Stimulated activated CD4-positive, alpha-beta T cell treated with anti-CD3 and anti-CD28 coated beads, Interleukin-1b, Interleukin-23, amount 100 ng/mL, for 1 hour (primary cell): ENCODE results near the gene POU3F1.

Experiments used
- DNase-seq, 2 donors: peaks; one replicate each; pipeline ENCODE4 v3.0.0-alpha.2; 2020; ENCODE audit warnings: low read depth in 2 of 2

POU3F1 gene

DNA sequence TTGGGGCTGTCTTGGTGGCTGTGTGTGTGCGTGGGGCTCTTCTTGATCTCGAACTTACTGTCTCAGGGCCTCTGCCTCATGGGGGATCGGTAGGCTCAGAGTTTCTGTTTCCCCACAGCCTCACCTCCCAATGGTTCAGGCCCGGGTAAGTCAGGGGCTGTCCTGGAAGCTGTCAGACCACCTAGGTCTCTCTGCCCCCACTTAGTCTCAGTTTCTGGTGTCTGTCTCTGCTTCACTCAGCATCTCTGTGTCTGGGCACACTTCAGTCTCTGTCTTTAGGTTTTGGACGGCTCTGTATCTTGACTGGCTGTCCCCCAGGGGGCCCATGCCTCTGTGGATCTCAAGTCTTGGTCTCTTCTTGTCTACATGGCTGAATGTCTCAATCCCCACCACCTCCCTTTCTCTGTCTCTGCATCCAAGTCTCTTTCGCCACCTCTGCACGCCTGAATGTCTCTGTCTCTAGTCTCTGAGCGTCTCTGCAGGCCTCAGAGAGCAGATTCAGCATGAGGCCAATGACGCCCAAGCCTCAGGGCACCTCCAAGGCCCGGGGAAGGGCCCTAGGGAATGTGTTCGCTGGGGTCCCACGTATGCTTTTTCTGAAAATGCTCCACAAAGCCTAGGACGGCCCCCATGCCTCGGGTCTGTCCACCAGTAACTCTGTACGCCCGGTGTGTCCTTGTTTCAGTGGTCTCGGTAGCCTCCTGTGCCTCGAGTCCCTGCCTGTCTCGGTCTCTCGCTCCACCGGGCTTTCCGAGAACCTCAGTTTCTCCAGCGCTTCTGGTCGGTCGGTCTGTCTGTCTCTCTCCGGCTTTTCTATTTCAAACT lies 42.1 kb downstream of the POU3F1 start:
- no peak for DNase-seq

DNA sequence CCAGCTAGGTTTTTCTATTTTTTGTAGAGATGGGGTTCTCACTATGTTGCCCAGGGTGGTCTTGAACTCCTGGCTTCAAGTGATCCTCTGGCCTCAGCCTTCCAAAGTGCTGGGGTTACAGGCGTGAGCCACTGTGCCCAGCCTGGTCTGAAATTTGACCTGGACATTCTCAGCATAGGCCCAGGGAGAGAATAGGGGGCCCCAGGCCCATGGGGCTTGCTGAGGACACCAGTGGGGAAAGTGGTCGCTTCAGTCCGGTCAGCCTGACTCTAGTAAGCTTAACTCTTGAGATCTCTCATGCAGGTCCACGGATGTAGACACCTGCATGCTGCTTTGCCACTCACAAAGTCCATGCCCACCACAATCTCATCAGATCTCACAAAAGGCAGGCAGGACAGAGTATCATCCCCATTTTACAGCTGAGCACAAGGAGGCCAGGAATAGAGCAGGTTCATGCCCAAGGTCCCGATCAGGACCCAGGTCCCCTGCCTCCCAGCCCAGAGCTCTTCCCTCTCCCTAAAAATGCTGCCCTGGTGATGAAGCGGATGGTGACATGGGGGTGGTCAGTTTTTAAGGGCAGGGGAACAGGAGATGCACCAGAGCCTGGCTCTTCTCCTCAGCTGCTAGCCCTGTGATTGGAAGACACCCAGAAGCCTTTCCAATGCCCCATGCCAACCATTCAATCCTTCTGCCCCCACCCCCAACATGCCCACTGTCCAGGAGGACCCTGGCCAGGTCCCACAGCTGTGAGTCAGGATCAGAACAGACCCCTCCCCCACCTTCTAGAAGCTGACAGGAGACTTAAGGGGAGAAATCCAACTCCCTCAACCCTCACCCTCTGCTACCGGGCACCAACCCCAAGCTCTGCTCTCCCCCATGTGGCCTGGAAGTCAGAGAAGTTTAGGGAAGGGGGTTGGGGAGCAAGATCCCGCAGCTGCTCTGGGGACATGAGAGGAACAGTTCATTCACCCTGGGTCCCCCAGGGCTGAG lies 43.0 kb downstream of the POU3F1 start:
- DNase-seq, result no peak

DNA sequence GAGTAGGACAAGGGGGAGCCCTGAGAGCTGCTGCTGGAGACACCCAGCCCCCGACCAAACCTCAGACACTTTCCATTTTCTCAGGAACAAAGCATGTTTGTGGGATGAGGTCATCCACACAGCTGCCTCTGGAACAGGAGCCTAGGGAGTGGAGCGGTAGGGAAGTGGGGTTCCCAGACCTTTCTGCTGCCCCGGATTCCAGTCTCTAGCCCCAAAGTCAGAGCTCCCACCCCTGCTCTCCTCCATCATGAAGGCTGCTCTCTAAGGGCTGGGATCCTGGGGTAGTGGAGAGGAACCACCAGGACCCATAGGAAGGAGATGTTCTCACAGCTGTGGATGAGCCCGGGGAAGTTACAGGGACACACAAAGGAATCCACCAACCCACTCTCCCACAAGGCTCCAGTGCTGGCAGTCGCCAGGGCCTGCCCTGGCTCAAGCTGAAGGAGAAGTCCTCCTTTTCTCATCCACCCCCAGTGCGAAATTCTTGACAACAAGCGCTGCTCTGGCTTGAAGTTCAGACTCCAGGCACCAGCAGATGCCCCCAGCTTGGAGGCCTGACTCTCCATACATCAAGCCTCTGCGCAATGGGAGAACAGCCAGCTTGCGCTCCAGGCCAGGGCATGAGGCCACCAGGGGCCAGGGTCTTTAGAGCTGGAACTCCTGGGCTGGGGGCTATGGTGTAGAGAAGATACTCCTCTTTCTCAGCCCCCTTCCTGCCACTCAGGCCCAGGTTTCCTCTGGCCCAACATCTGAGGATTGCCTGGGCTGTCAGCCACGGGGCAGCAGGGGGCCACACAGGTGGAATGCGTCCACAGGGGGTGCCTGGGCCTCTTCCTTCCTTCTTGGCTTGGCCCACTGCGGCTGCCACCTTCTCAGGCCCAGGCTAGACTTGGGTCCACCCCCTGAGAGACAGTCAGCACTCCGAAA lies 45.8 kb downstream of the POU3F1 start:
- no peak for DNase-seq

DNA sequence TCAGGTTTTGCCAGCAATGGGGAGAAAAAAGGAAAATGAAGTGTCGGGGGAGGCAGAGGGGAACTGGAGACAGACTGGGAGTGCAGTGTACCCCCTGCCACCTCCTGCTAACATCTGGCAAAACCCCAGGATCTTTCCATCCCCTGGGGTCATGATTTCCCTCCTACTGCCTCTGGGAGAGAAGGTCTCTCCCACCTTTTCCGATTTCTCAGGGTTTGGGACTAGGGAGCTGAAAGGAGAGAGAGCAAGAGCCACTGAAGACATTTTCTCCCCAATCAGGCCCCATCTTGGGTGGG lies 46.4 kb downstream of the POU3F1 start:
- no peak for DNase-seq

DNA sequence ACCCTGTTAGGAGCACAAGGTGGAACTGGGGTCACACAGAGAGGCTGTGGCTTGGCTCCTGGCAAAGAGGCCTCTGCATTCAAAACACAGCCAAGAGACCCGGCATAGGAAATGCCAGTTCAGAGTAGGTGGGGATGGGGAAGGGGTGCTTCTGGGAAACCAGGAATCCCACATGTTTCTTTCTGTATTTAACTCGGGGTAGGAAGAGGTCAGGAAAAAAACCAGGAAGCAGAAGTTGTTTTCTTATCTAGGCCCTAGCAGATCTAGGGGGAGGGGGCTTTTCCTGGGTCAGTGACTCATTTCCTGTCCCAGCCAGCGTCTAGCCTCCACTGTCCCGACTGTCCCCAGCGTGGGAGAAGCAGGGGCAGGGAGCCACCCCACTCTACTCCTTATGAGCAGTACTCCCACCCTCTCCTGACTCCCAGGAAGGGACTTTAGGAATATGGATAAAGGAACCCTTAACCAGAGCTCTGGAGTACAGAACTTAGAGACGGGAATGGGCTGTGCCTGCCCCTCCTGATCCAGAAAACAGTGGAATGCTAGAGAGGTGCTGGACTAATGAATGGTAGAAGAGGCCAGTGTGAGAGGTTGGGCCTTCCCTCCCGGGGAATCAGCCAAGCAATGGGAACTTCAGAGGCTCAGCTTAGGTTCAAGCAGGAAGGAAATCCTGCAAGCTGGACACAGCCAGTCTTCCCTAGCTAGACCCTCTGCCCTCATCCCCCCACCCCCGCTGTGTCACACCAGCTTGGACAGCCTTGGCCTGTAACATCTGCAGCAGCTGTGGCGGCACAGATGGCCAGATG lies 47.0 kb downstream of the POU3F1 start:
- DNase-seq, result no peak

DNA sequence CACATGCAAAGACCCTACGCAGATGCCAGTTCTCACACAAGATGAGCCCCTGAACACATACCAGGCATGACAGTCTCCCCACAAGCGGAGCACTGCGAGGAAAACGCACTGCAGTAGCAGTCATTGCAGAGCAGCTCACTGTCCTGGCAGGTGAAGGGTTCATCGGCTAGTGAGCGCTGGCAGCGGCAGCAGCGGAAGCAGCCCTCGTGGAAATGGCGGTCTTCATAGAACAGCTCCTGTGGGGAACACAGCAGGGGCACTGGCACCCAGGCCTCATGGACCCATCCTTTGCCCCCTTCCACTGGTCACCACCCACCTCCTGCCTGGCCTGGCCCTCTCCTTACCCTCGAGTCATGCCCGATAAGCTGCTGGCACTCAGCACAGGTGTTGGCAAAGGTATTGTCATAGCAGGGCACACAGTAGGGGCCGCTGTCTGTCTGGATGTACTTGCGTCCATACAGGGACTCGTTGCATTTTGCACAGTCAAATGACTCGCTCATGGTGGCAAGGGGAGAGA lies 47.6 kb downstream of the POU3F1 start:
- DNase-seq, result no peak

DNA sequence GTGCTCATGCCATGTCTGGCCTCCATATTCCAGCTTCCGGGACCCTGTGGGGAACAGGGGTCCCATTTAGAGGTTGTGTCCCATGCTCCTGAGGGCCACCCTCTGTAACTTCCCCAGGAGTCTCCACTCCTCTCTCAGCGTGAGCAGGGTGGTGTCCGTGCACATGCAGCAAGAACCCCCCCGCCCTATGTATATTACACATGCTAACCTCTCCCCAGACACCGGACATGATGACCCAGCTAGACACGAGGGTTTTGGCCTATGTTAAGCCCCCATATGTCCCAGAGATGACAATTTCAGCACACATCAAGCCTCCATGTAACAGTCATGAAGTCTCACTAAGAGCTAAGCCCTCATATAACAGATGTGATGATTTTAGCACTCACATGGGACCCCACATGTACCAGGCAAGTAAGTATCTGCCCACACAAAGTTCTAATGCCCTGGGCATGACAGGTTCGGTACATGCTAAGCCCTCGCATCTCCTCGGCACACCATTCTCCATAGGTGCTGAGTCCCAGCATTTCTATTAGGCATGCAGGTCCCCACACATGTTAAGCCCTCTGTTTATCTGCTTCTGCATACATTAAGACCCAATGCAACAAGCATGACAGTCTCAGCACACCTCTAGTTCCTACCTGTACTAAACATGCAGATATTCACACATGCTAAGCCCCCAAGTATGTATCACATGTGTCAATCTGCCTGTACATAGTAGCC lies 48.3 kb downstream of the POU3F1 start:
- no peak for DNase-seq

DNA sequence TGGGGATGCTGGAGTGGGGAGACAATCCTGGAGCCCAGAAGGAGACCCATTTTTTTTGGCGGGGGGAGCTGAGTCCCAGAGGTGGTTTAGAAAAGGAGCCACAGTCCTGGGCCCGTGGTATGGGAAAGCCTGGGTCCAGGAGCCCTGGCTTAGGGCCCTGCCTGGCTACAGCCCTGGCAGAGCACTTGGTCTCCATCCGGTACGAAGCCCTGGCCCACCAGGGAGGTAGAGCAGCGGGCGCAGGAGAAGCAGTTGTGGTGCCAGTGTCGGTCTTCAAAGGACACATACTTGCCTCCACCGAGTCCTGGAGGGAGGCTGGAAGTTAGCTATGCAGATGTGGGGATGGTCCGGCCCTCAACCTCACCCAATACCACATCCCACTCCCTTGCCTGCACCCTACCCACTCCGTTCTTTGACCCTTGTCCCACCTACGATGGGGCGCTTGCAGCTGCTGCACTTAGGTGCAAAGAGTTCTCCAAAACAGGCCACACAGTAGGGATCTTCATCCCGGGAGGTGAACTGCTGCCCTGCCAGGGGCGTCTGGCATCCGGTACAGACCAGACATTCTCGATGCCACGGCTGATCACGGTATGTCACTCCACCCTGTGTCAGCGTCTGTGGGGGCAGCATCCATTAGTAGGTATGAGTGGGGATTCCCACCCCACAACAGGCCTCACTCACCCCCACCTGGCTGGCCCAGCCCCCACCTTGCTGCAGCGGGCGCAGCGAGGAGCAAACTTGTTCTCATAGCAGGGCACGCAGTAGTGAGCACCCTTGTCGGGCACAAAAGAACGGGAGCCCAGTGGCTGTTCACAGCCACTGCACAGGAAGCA lies 49.1 kb downstream of the POU3F1 start:
- no peak for DNase-seq

DNA sequence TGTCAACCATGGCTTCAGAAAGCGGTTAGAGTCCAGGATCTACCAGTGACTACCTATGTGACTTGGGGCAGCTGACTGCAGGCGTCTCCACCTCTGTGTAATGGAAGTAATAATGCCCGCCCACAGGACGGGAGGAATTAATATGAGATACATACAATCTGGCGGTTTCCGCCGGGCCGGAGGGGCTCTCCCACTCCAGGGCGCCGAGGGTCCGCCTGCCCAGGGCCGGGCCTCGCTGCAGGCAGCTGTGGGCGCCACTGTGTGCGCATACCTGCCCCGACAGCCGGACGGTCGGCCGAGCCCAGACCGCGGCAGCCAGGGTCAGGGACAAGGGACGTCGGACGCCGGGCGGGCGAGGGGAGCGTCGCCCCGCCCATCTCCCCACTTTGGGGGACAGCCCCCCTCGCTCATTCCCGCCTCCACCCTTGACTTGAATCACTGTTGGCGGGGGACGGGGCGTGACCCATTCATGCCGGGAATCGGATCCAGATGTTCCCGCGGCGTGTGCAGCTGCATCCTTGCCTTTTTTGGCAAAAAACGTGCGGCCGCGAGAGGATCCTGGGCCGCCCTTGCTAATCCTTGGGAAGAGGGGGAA lies 50.7 kb downstream of the POU3F1 start:
- DNase-seq, result no peak

DNA sequence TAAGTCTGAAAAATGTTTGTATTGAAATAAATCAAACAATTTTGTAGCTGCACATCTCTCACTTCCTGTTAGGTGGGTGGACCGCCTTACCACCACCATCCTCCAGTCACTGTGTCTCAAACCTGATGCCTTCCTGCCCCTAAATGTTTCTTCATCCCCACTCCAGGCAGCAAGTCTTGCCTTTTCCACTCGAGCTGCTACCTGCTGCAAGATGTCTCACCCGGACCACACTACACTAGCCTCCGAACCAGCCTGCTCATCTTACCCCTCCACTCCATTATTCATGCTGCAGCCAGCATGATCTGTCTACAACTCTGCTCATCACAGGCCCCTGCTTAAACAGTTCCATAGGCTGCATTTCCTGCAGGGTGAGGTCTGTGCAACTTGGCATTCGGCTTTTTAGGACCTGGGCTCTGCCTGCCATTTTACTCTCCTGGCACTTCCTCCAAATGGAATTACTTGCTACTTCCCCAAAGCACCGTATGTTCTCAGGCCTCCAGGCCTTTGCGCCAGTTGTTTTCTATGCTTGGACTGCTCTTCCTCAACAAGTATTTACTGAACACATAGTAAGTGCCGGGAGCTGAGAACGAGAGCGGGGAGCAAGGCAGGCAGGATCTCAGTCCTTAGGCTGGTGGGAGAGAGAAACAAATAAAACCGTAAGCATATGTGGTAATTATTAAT lies 51.6 kb downstream of the POU3F1 start:
- no peak for DNase-seq
